ENCODE data around the gene AXDND1. TPM values are rescaled to one million over a fixed set of nuclear protein-coding genes. Genes with fewer than 3 reads are reported as not detected.
A peak's percentile ranks its signal among the peaks of the same experiment; 100 is the strongest.

Gene AXDND1
- total RNA-seq, 1 experiment from 2014 or later = 0.48 TPM

DNA sequence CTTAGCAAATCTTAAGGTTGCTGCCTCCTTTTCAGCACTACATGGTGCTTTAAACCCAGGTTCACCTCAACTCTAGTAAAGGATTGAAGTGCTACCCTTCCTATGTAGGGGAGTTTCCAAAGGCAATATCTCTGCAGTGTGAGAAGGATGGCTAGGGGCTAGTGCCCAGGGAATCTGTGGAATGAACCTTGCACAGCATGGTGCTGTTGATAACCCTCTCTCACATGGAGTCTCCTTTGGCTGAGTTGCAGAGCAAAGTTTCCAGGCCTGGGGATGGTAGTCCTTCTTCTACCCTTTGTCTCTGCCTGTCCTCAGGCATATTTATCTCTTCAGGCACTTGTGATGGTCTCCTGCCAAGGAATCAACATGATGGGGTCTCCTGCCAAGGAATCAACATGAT is 59.4 kb downstream of the AXDND1 start:
- H3K14ac ChIP-seq (ENCODE audit: insufficient read depth, low read length) = no peak overlapping the region
- H3K9ac ChIP-seq (ENCODE audit: extremely low read depth, insufficient read length, low read length) = no peak overlapping the region
- no peaks in the 10 kb centered on the region for H3K23me2 ChIP-seq (ENCODE audit: insufficient read length, low read depth, low read length, poor library complexity, severe bottlenecking)
- H4K20me1 ChIP-seq (ENCODE audit: control insufficient read depth, insufficient read depth, insufficient read length) = no peaks in the 10 kb centered on the region
- TF ChIP-seq, protein P1, sequence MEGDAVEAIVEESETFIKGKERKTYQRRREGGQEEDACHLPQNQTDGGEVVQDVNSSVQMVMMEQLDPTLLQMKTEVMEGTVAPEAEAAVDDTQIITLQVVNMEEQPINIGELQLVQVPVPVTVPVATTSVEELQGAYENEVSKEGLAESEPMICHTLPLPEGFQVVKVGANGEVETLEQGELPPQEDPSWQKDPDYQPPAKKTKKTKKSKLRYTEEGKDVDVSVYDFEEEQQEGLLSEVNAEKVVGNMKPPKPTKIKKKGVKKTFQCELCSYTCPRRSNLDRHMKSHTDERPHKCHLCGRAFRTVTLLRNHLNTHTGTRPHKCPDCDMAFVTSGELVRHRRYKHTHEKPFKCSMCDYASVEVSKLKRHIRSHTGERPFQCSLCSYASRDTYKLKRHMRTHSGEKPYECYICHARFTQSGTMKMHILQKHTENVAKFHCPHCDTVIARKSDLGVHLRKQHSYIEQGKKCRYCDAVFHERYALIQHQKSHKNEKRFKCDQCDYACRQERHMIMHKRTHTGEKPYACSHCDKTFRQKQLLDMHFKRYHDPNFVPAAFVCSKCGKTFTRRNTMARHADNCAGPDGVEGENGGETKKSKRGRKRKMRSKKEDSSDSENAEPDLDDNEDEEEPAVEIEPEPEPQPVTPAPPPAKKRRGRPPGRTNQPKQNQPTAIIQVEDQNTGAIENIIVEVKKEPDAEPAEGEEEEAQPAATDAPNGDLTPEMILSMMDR (conservative IDR thresholded peaks at IDR 0.05) = no peak
- no peak overlapping the region for H3K27ac ChIP-seq (ENCODE audit: insufficient read length, low read depth, low read length)
- 0 out of 2 replicates have a peak overlapping the region, but pooled peaks have one; percentile 89 for H2BK15ac ChIP-seq (ENCODE audit: low read depth, low read length)
- no peak overlapping the region for H3T11ph ChIP-seq (ENCODE audit: low read length)
- no peaks in the 10 kb centered on the region; the same call in 1 of the 2 replicates for H3K4me1 ChIP-seq (ENCODE audit: insufficient read depth, low read length)
- DNase-seq = no peak
- H3K79me2 ChIP-seq (ENCODE audit: insufficient read depth, low read length) = no peaks in the 10 kb centered on the region
- H2BK20ac ChIP-seq (ENCODE audit: low read depth, low read length, poor library complexity, severe bottlenecking) = no peak overlapping the region
- H3K4me3 Mint-ChIP-seq = no peak overlapping the region
- H3K4me2 ChIP-seq (ENCODE audit: insufficient read depth, insufficient read length, low read length) = no peak overlapping the region
- peaks cover 25 to 34% of the 10 kb centered on the region in 2 experiments for H3K9me3 Mint-ChIP-seq
- H3K36me3 Mint-ChIP-seq (ENCODE audit: insufficient read depth in 1 of 3, low read depth in 3 of 3) = peaks cover 15 to 31% (median 17%) of the 10 kb centered on the region in 3 experiments
- H2AK5ac ChIP-seq (ENCODE audit: insufficient read length, low read length) = no peak overlapping the region
- H3K9me3 ChIP-seq (ENCODE audit: control insufficient read depth, low read depth, low read length) = no peaks in the 10 kb centered on the region
- H2BK12ac ChIP-seq (ENCODE audit: insufficient read length, low read depth, low read length) = no peak overlapping the region
- H3K27ac Mint-ChIP-seq = no peak overlapping the region
- H4K5ac ChIP-seq (ENCODE audit: insufficient read length, low read depth, low read length) = no peak overlapping the region
- no peak overlapping the region for H2BK5ac ChIP-seq (ENCODE audit: insufficient read length, low read length)
- no peaks in the 10 kb centered on the region for H3K79me1 ChIP-seq (ENCODE audit: insufficient read depth, low read depth, low read length, poor library complexity, severe bottlenecking)
- H3K4me1 Mint-ChIP-seq = 0 out of 4 replicates have a peak, but pooled peaks cover 0 to 7% of the 10 kb centered on the region in 2 experiments
- H3K27me3 Mint-ChIP-seq (ENCODE audit: low read depth) = no peaks in the 10 kb centered on the region
- no peak overlapping the region for H4K8ac ChIP-seq (replicated peaks; ENCODE audit: insufficient read length, low read depth, low read length)
- H4K91ac ChIP-seq (ENCODE audit: insufficient read length, low read depth, low read length) = no peak overlapping the region
- H2AFZ ChIP-seq (ENCODE audit: low read length) = no peak overlapping the region
- no peak overlapping the region for H3K56ac ChIP-seq (ENCODE audit: insufficient read length, low read depth, low read length)
- no peak overlapping the region for H3K23ac ChIP-seq (ENCODE audit: insufficient read length, low read depth, low read length)
- H3K18ac ChIP-seq (ENCODE audit: insufficient read length, low read depth, low read length) = no peak overlapping the region
- no peak overlapping the region for H3K4ac ChIP-seq (ENCODE audit: low read depth, low read length)
- H3K27me3 ChIP-seq (ENCODE audit: insufficient read depth, low read length) = no peaks in the 10 kb centered on the region
- no peak overlapping the region for H2BK120ac ChIP-seq (ENCODE audit: low read depth, low read length, poor library complexity, severe bottlenecking)
